MCF 10A (cell line): ENCODE results near the gene INTS14. TPM values are rescaled to one million over a fixed set of nuclear protein-coding genes. Genes with fewer than 3 reads are reported as not detected.

Source experiments
- BruUV-seq: library from RNA; stranded (reverse); fragments of 400-500 nt; replicated peaks from 2 replicates; lab custom pipeline; 2021; lab: Mats Ljungman, UMichigan
- CTCF ChIA-PET: fragments of 300-600 bp; sonication (Branson Sonifier 250); formaldehyde crosslinking; extraction: SDS; loops from one replicate; lab custom pipeline; 2021; ENCODE audit warnings: antibody characterized with exemption, inconsistent platforms; lab: Yijun Ruan, JAX
- POLR2A ChIA-PET: fragments of 300-600, 350-650 bp; sonication (Branson Sonifier 250); formaldehyde crosslinking; extraction: SDS; loops from one replicate; lab custom pipeline; 2020; ENCODE audit warnings: antibody characterized with exemption, inconsistent platforms; lab: Yijun Ruan, JAX
- DNase-seq: peaks from one replicate; pipeline ENCODE4 v3.0.0-alpha.2; 2018; ENCODE audit not compliant: unreplicated experiment
- H3K27ac Mint-ChIP-seq: one replicate; pipeline ENCODE4 v1.8.0; 2022; ENCODE audit warnings: mild to moderate bottlenecking, low read depth, mixed read lengths; ENCODE audit not compliant: unreplicated experiment
- H3K27me3 Mint-ChIP-seq: one replicate; pipeline ENCODE4 v1.8.0; 2022; ENCODE audit warnings: mixed read lengths; ENCODE audit not compliant: insufficient read depth, unreplicated experiment
- H3K36me3 Mint-ChIP-seq: one replicate; pipeline ENCODE4 v1.8.0; 2022; ENCODE audit warnings: mild to moderate bottlenecking, moderate library complexity, mixed read lengths; ENCODE audit not compliant: insufficient read depth, unreplicated experiment
- H3K4me1 Mint-ChIP-seq: one replicate; pipeline ENCODE4 v1.8.0; 2022; ENCODE audit warnings: mixed read lengths; ENCODE audit not compliant: insufficient read depth, unreplicated experiment
- H3K4me3 Mint-ChIP-seq: one replicate; pipeline ENCODE4 v1.8.0; 2022; ENCODE audit warnings: mild to moderate bottlenecking, moderate library complexity, mixed read lengths; ENCODE audit not compliant: unreplicated experiment
- H3K9me3 Mint-ChIP-seq: one replicate; pipeline ENCODE4 v1.8.0; 2022; ENCODE audit warnings: mixed read lengths; ENCODE audit not compliant: unreplicated experiment
- intact Hi-C: fragments of 100-400 bp; cut with micrococcal nuclease; formaldehyde crosslinking; loops from 2 replicates; pipeline ENCODE4 v1.14.1; 2022
- total RNA-seq: library from RNA; stranded (reverse); gene quantifications from 2 replicates; pipeline ENCODE4 v1.2.3, GENCODE V29; 2022
- TF ChIP-seq, protein P1 (sequence below): fragments of 200-600 bp; IDR thresholded peaks from one replicate; pipeline ENCODE4 v1.8.0; 2022; ENCODE audit warnings: antibody characterized with exemption, mild to moderate bottlenecking; ENCODE audit not compliant: unreplicated experiment

The INTS14 gene
- total RNA-seq, 1 experiment from 2014 or later = 47.0 TPM

GRCh38 chr15:65598468-65598867 lies 12.5 kb downstream of the INTS14 start:
- H3K36me3 Mint-ChIP-seq = peaks cover 80% of the 10 kb centered on the region
- BruUV-seq = no TSS peak
- H3K27ac Mint-ChIP-seq = peak overlapping the region; percentile 16
- POLR2A ChIA-PET = interaction anchor here (0.6 to 3.8 kb wide), 3 partner anchors 12 to 752 kb away, joined by 3 to 20 read pairs (median 5); partner anchors contain the start of gene INTS14
- H3K9me3 Mint-ChIP-seq = no peaks in the 10 kb centered on the region
- TF ChIP-seq, protein P1, sequence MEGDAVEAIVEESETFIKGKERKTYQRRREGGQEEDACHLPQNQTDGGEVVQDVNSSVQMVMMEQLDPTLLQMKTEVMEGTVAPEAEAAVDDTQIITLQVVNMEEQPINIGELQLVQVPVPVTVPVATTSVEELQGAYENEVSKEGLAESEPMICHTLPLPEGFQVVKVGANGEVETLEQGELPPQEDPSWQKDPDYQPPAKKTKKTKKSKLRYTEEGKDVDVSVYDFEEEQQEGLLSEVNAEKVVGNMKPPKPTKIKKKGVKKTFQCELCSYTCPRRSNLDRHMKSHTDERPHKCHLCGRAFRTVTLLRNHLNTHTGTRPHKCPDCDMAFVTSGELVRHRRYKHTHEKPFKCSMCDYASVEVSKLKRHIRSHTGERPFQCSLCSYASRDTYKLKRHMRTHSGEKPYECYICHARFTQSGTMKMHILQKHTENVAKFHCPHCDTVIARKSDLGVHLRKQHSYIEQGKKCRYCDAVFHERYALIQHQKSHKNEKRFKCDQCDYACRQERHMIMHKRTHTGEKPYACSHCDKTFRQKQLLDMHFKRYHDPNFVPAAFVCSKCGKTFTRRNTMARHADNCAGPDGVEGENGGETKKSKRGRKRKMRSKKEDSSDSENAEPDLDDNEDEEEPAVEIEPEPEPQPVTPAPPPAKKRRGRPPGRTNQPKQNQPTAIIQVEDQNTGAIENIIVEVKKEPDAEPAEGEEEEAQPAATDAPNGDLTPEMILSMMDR = no peak
- no peak overlapping the region for H3K4me3 Mint-ChIP-seq
- H3K27me3 Mint-ChIP-seq = no peaks in the 10 kb centered on the region
- no peaks in the 10 kb centered on the region for H3K4me1 Mint-ChIP-seq
- intact Hi-C loops = no loop called here
- CTCF ChIA-PET = interaction anchor here (0.5 kb wide), 1 partner anchor 12 kb away, joined by 3 read pairs; no protein-coding TSS in a partner anchor
- DNase-seq = no peak

GRCh38 chr15:65595960-65596359 lies 15.0 kb downstream of the INTS14 start:
- no peak for DNase-seq
- H3K4me1 Mint-ChIP-seq = no peaks in the 10 kb centered on the region
- H3K4me3 Mint-ChIP-seq = no peak overlapping the region
- BruUV-seq = no TSS peak
- TF ChIP-seq, protein P1 = no peak
- intact Hi-C loops = no loop called here
- H3K9me3 Mint-ChIP-seq = no peaks in the 10 kb centered on the region
- ChIA-PET CTCF (interaction anchor here (1.2 to 1.8 kb wide), 3 partner anchors 11 to 692 kb away, joined by 3 to 6 read pairs (median 4); partner anchors contain the start of gene RAB11A), POLR2A (interaction anchor here (0.7 to 3.8 kb wide), 2 partner anchors 15 to 961 kb away, joined by 4 to 20 read pairs; partner anchors contain the start of gene INTS14)
- no peaks in the 10 kb centered on the region for H3K27me3 Mint-ChIP-seq
- peaks cover 88% of the 10 kb centered on the region for H3K36me3 Mint-ChIP-seq
- H3K27ac Mint-ChIP-seq = no peak overlapping the region

DNA sequence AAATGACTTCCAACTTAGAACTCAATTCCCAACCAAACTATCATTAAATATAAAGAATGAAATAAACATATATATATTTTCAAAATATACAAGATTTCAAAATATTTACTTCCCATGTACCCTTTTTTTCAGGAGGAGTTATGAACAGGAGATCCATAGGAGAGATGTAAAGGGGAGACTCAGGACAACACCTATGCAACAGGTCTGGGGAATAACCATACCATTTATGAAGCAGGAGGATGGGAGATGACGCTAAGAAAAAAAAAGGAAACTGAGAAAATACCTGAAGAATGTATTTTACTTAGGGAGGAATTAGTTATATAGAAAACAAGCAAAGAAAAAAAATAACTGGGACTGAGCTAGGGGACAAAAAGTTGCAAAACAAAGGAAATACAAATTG lies 23.8 kb downstream of the INTS14 start:
- no peaks in the 10 kb centered on the region for H3K9me3 Mint-ChIP-seq
- POLR2A ChIA-PET = interaction anchor here (1.0 kb wide), 1 partner anchor 24 kb away, joined by 3 read pairs; the partner anchor contains the start of gene INTS14
- H3K27me3 Mint-ChIP-seq = no peaks in the 10 kb centered on the region
- no peak overlapping the region for H3K27ac Mint-ChIP-seq
- H3K4me1 Mint-ChIP-seq = no peaks in the 10 kb centered on the region
- TF ChIP-seq, protein P1 = no peak
- no peak overlapping the region for H3K4me3 Mint-ChIP-seq
- no peak for DNase-seq
- H3K36me3 Mint-ChIP-seq = peaks cover 80% of the 10 kb centered on the region
- intact Hi-C loops = no loop called here
- BruUV-seq = no TSS peak
- CTCF ChIA-PET = no interaction called here

DNA sequence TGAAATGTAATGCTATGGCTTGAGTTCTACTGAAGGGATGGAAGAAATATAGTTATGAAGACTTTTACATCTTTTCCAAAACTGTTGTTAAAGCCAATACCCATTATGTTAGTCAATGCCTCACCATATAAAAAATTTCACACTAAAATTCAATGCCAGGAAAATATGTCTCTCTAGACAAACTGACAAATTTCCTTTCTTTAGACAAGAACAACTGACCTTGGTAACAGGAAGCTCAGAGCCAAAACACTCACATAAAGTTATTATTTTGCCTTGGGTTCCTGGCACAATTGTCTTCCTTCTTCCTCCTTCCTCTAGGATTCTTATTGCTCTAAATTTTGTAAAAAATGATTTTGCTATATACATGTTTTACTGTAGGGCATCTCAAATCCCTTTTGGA lies 26.7 kb downstream of the INTS14 start:
- Mint-ChIP-seq H3K9me3 (no peaks in the 10 kb centered on the region), H3K27ac (no peak overlapping the region), H3K27me3 (no peaks in the 10 kb centered on the region), H3K4me1 (no peaks in the 10 kb centered on the region), H3K36me3 (peaks cover 78% of the 10 kb centered on the region), H3K4me3 (no peak overlapping the region)
- ChIA-PET POLR2A (interaction anchor here (0.5 to 1.2 kb wide), 3 partner anchors 12 to 123 kb away, joined by 3 to 4 read pairs (median 3); no protein-coding TSS in a partner anchor), CTCF (interaction anchor here (0.6 kb wide), 1 partner anchor 439 kb away, joined by 3 read pairs; no protein-coding TSS in a partner anchor)
- BruUV-seq = no TSS peak
- TF ChIP-seq, protein P1 = no peak
- DNase-seq = no peak
- intact Hi-C loops = no loop called here
